SU-DHL-6 (cell line): ENCODE results near the gene GPD2.

Experiments
- EZH2phosphoT487 ChIP-seq: fragments of 200-600 bp; sonication (generic), shearing (Covaris generic); conservative IDR thresholded peaks from 2 replicates; pipeline ENCODE4 v1.6.1; 2018; ENCODE audit warnings: mild to moderate bottlenecking, antibody characterized with exemption, low read length, moderate library complexity, mixed read lengths
- TF ChIP-seq, protein P1 (sequence below): fragments of 200-600 bp; sonication (generic); IDR thresholded peaks from one replicate; pipeline ENCODE4 v1.5.1; 2017; ENCODE audit warnings: antibody characterized with exemption, mild to moderate bottlenecking, low read length, moderate library complexity; ENCODE audit not compliant: insufficient read depth, poor library complexity, severe bottlenecking

DNA sequence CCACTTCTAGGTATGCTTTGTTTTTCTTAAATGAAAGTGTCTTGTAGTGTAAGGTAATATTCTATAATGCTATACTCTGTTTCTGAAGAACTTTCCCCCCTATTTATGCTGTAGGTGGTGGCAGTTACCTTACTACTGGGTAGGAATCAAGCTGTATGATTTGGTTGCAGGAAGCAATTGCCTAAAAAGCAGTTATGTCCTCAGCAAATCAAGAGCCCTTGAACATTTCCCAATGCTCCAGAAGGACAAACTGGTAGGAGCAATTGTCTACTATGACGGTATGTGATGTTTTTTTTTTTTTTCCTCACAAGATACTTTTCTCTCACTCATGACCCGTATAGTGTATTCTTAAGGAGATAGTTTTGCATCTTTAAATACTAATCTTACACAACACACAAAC is 77.0 kb downstream of the GPD2 start:
- TF ChIP-seq, protein P1, sequence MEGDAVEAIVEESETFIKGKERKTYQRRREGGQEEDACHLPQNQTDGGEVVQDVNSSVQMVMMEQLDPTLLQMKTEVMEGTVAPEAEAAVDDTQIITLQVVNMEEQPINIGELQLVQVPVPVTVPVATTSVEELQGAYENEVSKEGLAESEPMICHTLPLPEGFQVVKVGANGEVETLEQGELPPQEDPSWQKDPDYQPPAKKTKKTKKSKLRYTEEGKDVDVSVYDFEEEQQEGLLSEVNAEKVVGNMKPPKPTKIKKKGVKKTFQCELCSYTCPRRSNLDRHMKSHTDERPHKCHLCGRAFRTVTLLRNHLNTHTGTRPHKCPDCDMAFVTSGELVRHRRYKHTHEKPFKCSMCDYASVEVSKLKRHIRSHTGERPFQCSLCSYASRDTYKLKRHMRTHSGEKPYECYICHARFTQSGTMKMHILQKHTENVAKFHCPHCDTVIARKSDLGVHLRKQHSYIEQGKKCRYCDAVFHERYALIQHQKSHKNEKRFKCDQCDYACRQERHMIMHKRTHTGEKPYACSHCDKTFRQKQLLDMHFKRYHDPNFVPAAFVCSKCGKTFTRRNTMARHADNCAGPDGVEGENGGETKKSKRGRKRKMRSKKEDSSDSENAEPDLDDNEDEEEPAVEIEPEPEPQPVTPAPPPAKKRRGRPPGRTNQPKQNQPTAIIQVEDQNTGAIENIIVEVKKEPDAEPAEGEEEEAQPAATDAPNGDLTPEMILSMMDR, result no peak
- TF ChIP-seq EZH2phosphoT487, result no peak
